ENCODE measurements around the gene RNU5B-1.

RNU5B-1 gene

DNA sequence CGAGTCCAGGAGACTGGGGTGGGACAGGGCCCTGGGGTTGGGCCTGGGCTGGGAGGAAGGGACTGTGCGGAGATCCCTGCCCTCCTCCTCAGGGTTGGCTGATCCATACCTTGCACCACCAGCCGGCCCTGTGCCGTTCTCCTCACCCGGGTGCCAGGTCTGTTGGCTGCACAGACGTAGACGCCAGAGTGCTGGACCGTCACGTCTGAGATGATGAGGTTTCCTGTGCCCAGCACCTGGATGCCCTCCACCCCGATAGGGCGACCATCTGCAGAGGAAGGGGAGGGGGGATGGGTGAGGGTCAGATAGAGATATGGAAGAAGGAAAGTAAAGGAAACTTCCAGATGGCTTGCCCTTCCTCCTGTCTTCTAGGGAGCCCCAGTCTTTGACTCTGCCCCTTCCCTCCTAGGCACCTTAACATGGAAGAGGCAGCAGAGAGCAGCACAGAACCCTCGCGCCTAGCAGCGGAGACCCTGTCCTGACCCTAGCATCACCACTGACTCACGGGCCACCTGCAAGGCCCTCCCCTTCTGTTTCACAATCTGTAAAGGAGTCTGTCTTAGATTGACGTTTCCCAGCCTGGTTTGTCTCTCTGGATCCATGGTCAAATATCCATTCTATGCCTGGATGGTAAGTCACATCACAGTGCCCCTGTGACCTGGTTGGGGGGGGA, 28.8 kb downstream of the RNU5B-1 start:
- TF ChIP-seq EZH2phosphoT487 (IDR thresholded peaks at IDR 0.05; ENCODE audit: low read depth), result no peak
- TF ChIP-seq, protein P1, sequence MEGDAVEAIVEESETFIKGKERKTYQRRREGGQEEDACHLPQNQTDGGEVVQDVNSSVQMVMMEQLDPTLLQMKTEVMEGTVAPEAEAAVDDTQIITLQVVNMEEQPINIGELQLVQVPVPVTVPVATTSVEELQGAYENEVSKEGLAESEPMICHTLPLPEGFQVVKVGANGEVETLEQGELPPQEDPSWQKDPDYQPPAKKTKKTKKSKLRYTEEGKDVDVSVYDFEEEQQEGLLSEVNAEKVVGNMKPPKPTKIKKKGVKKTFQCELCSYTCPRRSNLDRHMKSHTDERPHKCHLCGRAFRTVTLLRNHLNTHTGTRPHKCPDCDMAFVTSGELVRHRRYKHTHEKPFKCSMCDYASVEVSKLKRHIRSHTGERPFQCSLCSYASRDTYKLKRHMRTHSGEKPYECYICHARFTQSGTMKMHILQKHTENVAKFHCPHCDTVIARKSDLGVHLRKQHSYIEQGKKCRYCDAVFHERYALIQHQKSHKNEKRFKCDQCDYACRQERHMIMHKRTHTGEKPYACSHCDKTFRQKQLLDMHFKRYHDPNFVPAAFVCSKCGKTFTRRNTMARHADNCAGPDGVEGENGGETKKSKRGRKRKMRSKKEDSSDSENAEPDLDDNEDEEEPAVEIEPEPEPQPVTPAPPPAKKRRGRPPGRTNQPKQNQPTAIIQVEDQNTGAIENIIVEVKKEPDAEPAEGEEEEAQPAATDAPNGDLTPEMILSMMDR (IDR thresholded peaks at IDR 0.05; ENCODE audit: low read depth, low read length), result no peak
- Histone ChIP-seq H3K4me2 (ENCODE audit: low read length) (no peak overlapping the region), H3K4me3 (ENCODE audit: low read length) (no peak overlapping the region), H3K36me3 (replicated peaks; ENCODE audit: low read depth, low read length) (no peaks in the 10 kb centered on the region), H3K4me1 (ENCODE audit: low read length) (peaks cover 10% of the 10 kb centered on the region), H3K9me3 (ENCODE audit: insufficient read depth, low read length) (no peaks in the 10 kb centered on the region), H3K27me3 (ENCODE audit: low read depth, low read length) (peaks cover 36% of the 10 kb centered on the region), H4K20me1 (ENCODE audit: insufficient read depth, low read length) (no peaks in the 10 kb centered on the region), H3K9ac (ENCODE audit: low read length) (no peak overlapping the region), H2AFZ (ENCODE audit: low read depth, low read length) (no peak overlapping the region), H3K79me2 (ENCODE audit: low read length) (no peaks in the 10 kb centered on the region), H3K27ac (ENCODE audit: low read length) (no peak overlapping the region)

DNA sequence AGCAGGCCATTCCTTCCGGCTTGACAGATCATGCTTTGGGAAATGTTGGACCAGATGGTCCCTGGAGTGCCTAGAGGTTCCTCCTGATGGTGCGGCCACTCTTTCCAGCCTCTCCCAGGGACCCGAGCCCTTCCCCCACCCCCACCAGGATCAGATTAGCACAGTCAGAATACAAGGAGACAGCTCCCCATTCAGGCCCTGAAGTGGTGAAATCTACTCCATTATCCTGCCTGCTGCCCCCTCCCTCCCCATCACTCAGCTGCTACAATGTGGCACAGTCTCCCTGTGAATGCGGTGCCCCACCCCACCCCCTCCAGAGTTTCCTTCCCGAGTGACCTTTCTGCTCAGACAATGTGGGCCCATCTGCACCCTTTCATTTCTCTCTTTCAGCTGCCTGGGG, 29.4 kb downstream of the RNU5B-1 start:
- no peak for TF ChIP-seq EZH2phosphoT487 (IDR thresholded peaks at IDR 0.05; ENCODE audit: low read depth)
- TF ChIP-seq, protein P1 (IDR thresholded peaks at IDR 0.05; ENCODE audit: low read depth, low read length), result no peak
- Histone ChIP-seq H3K36me3 (replicated peaks; ENCODE audit: low read depth, low read length) (no peaks in the 10 kb centered on the region), H3K9ac (ENCODE audit: low read length) (no peak overlapping the region), H3K9me3 (ENCODE audit: insufficient read depth, low read length) (no peaks in the 10 kb centered on the region), H3K79me2 (ENCODE audit: low read length) (no peaks in the 10 kb centered on the region), H3K27me3 (ENCODE audit: low read depth, low read length) (peaks cover 42% of the 10 kb centered on the region), H3K4me2 (ENCODE audit: low read length) (no peak overlapping the region), H3K4me1 (ENCODE audit: low read length) (peaks cover 10% of the 10 kb centered on the region), H2AFZ (ENCODE audit: low read depth, low read length) (no peak overlapping the region), H3K27ac (ENCODE audit: low read length) (no peak overlapping the region), H3K4me3 (ENCODE audit: low read length) (no peak overlapping the region), H4K20me1 (ENCODE audit: insufficient read depth, low read length) (no peaks in the 10 kb centered on the region)

DNA sequence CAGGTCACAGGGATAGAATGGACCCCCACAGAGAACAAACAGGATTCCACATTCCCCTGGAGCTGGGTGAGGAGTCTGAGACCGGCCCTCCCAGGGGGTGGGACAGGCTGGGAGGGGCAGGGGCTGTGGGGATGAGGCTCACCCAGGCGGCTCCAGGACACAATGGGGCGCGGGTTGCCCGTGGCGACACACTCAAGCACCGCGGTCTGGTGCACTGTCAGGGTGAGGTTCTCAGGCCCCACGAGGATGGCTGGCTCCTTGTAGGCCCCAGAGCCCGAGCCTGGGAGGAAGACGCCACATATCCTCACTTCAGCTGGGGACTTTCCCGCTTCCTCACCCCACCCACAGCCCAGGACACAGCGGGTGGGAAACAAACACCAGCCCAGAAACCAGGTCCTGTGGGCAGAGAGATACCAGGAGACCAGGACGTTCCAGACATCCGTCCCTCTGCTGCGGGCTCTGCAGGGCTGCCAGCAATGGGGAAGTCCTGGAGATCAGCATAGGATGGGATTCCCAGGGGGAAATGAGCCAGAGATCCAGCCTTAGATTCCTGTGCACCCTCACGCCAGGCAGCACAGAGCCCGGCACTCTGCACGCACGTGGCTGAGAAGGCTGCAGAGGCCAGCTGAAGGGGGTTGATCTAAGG, 30.2 kb downstream of the RNU5B-1 start:
- H3K36me3 ChIP-seq (replicated peaks; ENCODE audit: low read depth, low read length), result no peaks in the 10 kb centered on the region
- no peak overlapping the region for H3K4me3 ChIP-seq (ENCODE audit: low read length)
- no peaks in the 10 kb centered on the region for H3K79me2 ChIP-seq (ENCODE audit: low read length)
- no peak overlapping the region for H3K27ac ChIP-seq (ENCODE audit: low read length)
- H3K9ac ChIP-seq (ENCODE audit: low read length), result no peak overlapping the region
- no peak overlapping the region for H2AFZ ChIP-seq (ENCODE audit: low read depth, low read length)
- TF ChIP-seq, protein P1 (IDR thresholded peaks at IDR 0.05; ENCODE audit: low read depth, low read length), result no peak
- no peak for TF ChIP-seq EZH2phosphoT487 (IDR thresholded peaks at IDR 0.05; ENCODE audit: low read depth)
- no peaks in the 10 kb centered on the region for H3K9me3 ChIP-seq (ENCODE audit: insufficient read depth, low read length)
- H3K27me3 ChIP-seq (ENCODE audit: low read depth, low read length), result peaks cover 46% of the 10 kb centered on the region
- H4K20me1 ChIP-seq (ENCODE audit: insufficient read depth, low read length), result no peaks in the 10 kb centered on the region
- no peak overlapping the region for H3K4me2 ChIP-seq (ENCODE audit: low read length)
- peaks cover 10% of the 10 kb centered on the region for H3K4me1 ChIP-seq (ENCODE audit: low read length)

DNA sequence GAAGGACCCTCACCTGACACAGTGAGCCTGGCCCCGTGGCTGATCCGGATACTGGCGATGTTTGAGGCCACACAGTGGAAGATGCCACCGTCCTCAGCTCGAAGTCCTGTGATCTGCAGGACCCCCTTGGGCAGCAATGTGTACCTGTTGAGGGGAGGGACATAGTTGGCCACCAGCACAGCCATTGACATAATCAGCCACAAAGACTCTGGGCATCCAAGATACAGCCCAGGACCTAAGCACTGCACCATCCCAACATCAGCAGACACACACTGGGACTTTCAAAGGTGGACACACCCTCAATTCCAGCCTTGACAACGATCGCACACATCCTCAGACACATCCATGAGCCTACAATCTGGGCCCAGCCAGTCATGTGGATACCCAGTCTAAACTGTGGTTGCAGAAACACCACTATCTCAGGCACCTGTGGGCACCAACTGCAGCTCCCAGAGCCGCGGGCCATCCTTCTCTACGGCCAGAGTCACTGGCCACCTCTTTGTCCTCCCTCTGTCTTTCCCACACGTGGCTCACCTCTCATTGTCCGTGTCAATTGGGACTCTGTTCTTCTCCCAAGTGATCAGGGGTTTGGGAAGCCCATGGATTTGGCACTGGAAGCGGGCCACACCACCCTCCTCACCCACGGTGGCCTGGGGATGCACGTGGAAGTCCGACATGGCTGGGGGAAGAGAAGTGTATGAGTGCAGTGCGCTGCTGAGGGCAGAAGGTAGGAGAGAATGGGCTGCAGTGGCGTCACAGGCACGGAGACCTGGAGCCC, 31.0 kb downstream of the RNU5B-1 start:
- Histone ChIP-seq H3K36me3 (replicated peaks; ENCODE audit: low read depth, low read length) (no peaks in the 10 kb centered on the region), H4K20me1 (ENCODE audit: insufficient read depth, low read length) (no peaks in the 10 kb centered on the region), H3K79me2 (ENCODE audit: low read length) (no peaks in the 10 kb centered on the region), H3K9me3 (ENCODE audit: insufficient read depth, low read length) (no peaks in the 10 kb centered on the region), H3K4me2 (ENCODE audit: low read length) (no peak overlapping the region), H3K9ac (ENCODE audit: low read length) (no peak overlapping the region), H3K4me1 (ENCODE audit: low read length) (peaks cover 10% of the 10 kb centered on the region), H3K27ac (ENCODE audit: low read length) (no peak overlapping the region), H3K4me3 (ENCODE audit: low read length) (no peak overlapping the region), H2AFZ (ENCODE audit: low read depth, low read length) (no peak overlapping the region), H3K27me3 (ENCODE audit: low read depth, low read length) (peaks cover 46% of the 10 kb centered on the region)
- TF ChIP-seq, protein P1 (IDR thresholded peaks at IDR 0.05; ENCODE audit: low read depth, low read length), result no peak
- TF ChIP-seq EZH2phosphoT487 (IDR thresholded peaks at IDR 0.05; ENCODE audit: low read depth), result no peak

Data from OCI-LY3 (cell line).